MCF 10A (cell line): ENCODE results near the gene ZNF83. TPM values are rescaled to one million over a fixed set of nuclear protein-coding genes. Genes with fewer than 3 reads are reported as not detected.
"Not testable (repeated sequence)": the region's sequence is repeated elsewhere in the genome, so short reads cannot be mapped to it uniquely, and the experiment has no call there.

ENCODE experiments used
- BruUV-seq: library from RNA; stranded (reverse); fragments of 400-500 nt; replicated peaks from 2 replicates; lab custom pipeline; 2021; lab: Mats Ljungman, UMichigan
- CTCF ChIA-PET: fragments of 300-600 bp; sonication (Branson Sonifier 250); formaldehyde crosslinking; extraction: SDS; loops from one replicate; lab custom pipeline; 2021; ENCODE audit warnings: antibody characterized with exemption, inconsistent platforms; lab: Yijun Ruan, JAX
- POLR2A ChIA-PET: fragments of 300-600, 350-650 bp; sonication (Branson Sonifier 250); formaldehyde crosslinking; extraction: SDS; loops from one replicate; lab custom pipeline; 2020; ENCODE audit warnings: antibody characterized with exemption, inconsistent platforms; lab: Yijun Ruan, JAX
- DNase-seq: peaks from one replicate; pipeline ENCODE4 v3.0.0-alpha.2; 2018; ENCODE audit not compliant: unreplicated experiment
- H3K27ac Mint-ChIP-seq: one replicate; pipeline ENCODE4 v1.8.0; 2022; ENCODE audit warnings: mild to moderate bottlenecking, low read depth, mixed read lengths; ENCODE audit not compliant: unreplicated experiment
- H3K27me3 Mint-ChIP-seq: one replicate; pipeline ENCODE4 v1.8.0; 2022; ENCODE audit warnings: mixed read lengths; ENCODE audit not compliant: insufficient read depth, unreplicated experiment
- H3K36me3 Mint-ChIP-seq: one replicate; pipeline ENCODE4 v1.8.0; 2022; ENCODE audit warnings: mild to moderate bottlenecking, moderate library complexity, mixed read lengths; ENCODE audit not compliant: insufficient read depth, unreplicated experiment
- H3K4me1 Mint-ChIP-seq: one replicate; pipeline ENCODE4 v1.8.0; 2022; ENCODE audit warnings: mixed read lengths; ENCODE audit not compliant: insufficient read depth, unreplicated experiment
- H3K4me3 Mint-ChIP-seq: one replicate; pipeline ENCODE4 v1.8.0; 2022; ENCODE audit warnings: mild to moderate bottlenecking, moderate library complexity, mixed read lengths; ENCODE audit not compliant: unreplicated experiment
- H3K9me3 Mint-ChIP-seq: one replicate; pipeline ENCODE4 v1.8.0; 2022; ENCODE audit warnings: mixed read lengths; ENCODE audit not compliant: unreplicated experiment
- CTCF ChIP-seq: fragments of 200-600 bp; IDR thresholded peaks from one replicate; pipeline ENCODE4 v1.8.0; 2022; ENCODE audit warnings: antibody characterized with exemption, mild to moderate bottlenecking; ENCODE audit not compliant: unreplicated experiment
- intact Hi-C: fragments of 100-400 bp; cut with micrococcal nuclease; formaldehyde crosslinking; loops from 2 replicates; pipeline ENCODE4 v1.14.1; 2022
- total RNA-seq: library from RNA; stranded (reverse); gene quantifications from 2 replicates; pipeline ENCODE4 v1.2.3, GENCODE V29; 2022

ZNF83 gene
- total RNA-seq, 1 experiment from 2014 or later, result 58.9 TPM

GRCh38 chr19:52679598-52679997, 41.4 kb upstream of the ZNF83 start:
- no peak for TF ChIP-seq CTCF
- ChIA-PET CTCF (no interaction called here), POLR2A (no interaction called here)
- Mint-ChIP-seq H3K27ac (no peak overlapping the region), H3K4me1 (peaks cover 6% of the 10 kb centered on the region), H3K36me3 (peaks cover 21% of the 10 kb centered on the region), H3K27me3 (no peaks in the 10 kb centered on the region), H3K4me3 (no peak overlapping the region), H3K9me3 (peaks cover 6% of the 10 kb centered on the region)
- intact Hi-C loops, result no loop called here
- no TSS peak for BruUV-seq
- no peak for DNase-seq

DNA sequence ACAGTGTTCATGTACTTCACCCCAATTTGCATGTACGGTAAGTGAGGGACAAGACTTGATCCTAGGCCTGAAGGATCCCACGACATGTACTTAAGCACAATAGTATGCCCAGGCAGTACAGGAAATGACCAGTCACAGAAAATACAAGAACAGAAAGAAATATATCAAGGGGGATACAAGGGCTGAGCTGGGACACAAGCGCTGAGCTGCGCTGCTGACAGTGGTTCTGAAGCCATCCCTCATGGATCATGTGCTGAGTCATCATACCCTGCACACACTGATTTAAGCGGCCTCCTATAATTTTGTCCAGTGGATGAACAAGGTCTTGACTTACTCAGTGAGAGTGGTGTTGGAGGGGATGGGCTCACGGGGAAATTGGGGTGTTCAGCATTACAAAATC, 37.1 kb upstream of the ZNF83 start:
- H3K9me3 Mint-ChIP-seq, intact Hi-C loops, POLR2A ChIA-PET, H3K4me3 Mint-ChIP-seq, DNase-seq, CTCF ChIA-PET, H3K4me1 Mint-ChIP-seq, H3K27me3 Mint-ChIP-seq, BruUV-seq, H3K27ac Mint-ChIP-seq: not testable (repeated sequence)
- peaks cover 32% of the 10 kb centered on the region for H3K36me3 Mint-ChIP-seq

GRCh38 chr19:52673014-52673413, 34.9 kb upstream of the ZNF83 start:
- ChIA-PET CTCF (interaction anchor here (1.1 kb wide), 1 partner anchor 9 kb away, joined by 4 read pairs; no protein-coding TSS in a partner anchor), POLR2A (interaction anchor here (0.7 kb wide), 1 partner anchor 11 kb away, joined by 3 read pairs; no protein-coding TSS in a partner anchor)
- DNase-seq, result no peak
- BruUV-seq, result no TSS peak
- intact Hi-C loops, result no loop called here
- no peak for TF ChIP-seq CTCF
- Mint-ChIP-seq H3K27me3 (no peaks in the 10 kb centered on the region), H3K9me3 (peaks cover 6% of the 10 kb centered on the region), H3K36me3 (peaks cover 21% of the 10 kb centered on the region), H3K4me3 (no peak overlapping the region), H3K4me1 (peaks cover 7% of the 10 kb centered on the region), H3K27ac (no peak overlapping the region)

DNA sequence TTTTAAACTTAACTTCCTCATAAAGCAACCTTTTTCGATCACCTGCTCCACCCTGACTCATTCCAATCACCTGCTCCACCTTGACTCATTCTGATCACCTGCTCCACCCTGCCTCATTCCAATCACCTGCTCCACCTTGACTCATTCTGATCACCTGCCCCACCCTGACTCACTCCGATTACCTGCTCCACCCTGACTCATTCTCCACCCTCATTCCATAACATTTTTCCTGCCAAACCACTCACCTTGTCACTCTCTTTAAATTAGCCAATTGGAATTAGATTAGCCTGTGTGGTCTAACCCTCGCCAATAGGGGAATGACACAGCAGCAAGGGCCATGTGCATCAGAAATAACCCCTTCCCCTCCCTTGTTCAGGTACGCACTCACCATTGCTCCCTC, 31.9 kb upstream of the ZNF83 start:
- Mint-ChIP-seq H3K36me3 (peaks cover 30% of the 10 kb centered on the region), H3K27me3 (no peaks in the 10 kb centered on the region), H3K4me1 (peaks cover 15% of the 10 kb centered on the region), H3K27ac (peak overlapping the region; percentile 21), H3K9me3 (no peaks in the 10 kb centered on the region), H3K4me3 (no peak overlapping the region)
- POLR2A ChIA-PET, result interaction anchor here (0.7 to 1.6 kb wide), 4 partner anchors 11 to 64 kb away, joined by 3 to 6 read pairs (median 4); no protein-coding TSS in a partner anchor
- CTCF ChIA-PET, result interaction anchor here (0.6 to 1.8 kb wide), 3 partner anchors 18 to 144 kb away, joined by 3 to 7 read pairs (median 3); no protein-coding TSS in a partner anchor
- peak; percentile 64 for DNase-seq
- BruUV-seq, result no TSS peak
- intact Hi-C loops, result no loop called here
- no peak for TF ChIP-seq CTCF
